Glutamatergic neuron (in vitro differentiated cells): ENCODE results near the gene AHNAK. TPM values are rescaled to one million over a fixed set of nuclear protein-coding genes. Genes with fewer than 3 reads are reported as not detected.

Experiments used
- DNase-seq: peaks from one replicate; pipeline ENCODE4 v3.0.0; 2022
- H3K27ac Mint-ChIP-seq: one replicate; pipeline ENCODE4 v1.8.0; 2020; ENCODE audit warnings: mild to moderate bottlenecking, mixed read lengths, inconsistent platforms; ENCODE audit not compliant: unreplicated experiment
- H3K27me3 Mint-ChIP-seq: one replicate; pipeline ENCODE4 v1.8.0; 2020; ENCODE audit warnings: mild to moderate bottlenecking, moderate library complexity, mixed read lengths, inconsistent platforms; ENCODE audit not compliant: unreplicated experiment
- H3K36me3 Mint-ChIP-seq: one replicate; pipeline ENCODE4 v1.8.0; 2020; ENCODE audit warnings: mild to moderate bottlenecking, mixed read lengths, inconsistent platforms; ENCODE audit not compliant: unreplicated experiment
- H3K4me1 Mint-ChIP-seq: one replicate; pipeline ENCODE4 v1.8.0; 2020; ENCODE audit warnings: mild to moderate bottlenecking, low read depth, mixed read lengths, inconsistent platforms; ENCODE audit not compliant: unreplicated experiment
- H3K4me3 Mint-ChIP-seq: one replicate; pipeline ENCODE4 v1.8.0; 2020; ENCODE audit warnings: mild to moderate bottlenecking, mixed read lengths, inconsistent platforms; ENCODE audit not compliant: unreplicated experiment
- H3K9me3 Mint-ChIP-seq: one replicate; pipeline ENCODE4 v1.8.0; 2020; ENCODE audit warnings: mild to moderate bottlenecking, moderate library complexity, mixed read lengths, inconsistent platforms; ENCODE audit not compliant: unreplicated experiment
- total RNA-seq: library from RNA; stranded (reverse); fragmentation: NEBNext Ultra II Directional; extraction: Animal tissue kit (Norgen Biotek cat#: 25700); gene quantifications from one replicate; pipeline ENCODE4 v1.2.1, GENCODE V29; 2021; ENCODE audit not compliant: unreplicated experiment
- TF ChIP-seq, protein P1 (sequence below): fragments of 200-600 bp; sonication (generic); IDR thresholded peaks from one replicate; pipeline ENCODE4 v1.5.0; 2021; ENCODE audit not compliant: partially characterized antibody, unreplicated experiment

Gene AHNAK
- total RNA-seq, 1 donor from 2014 or later: 4.5 TPM

DNA sequence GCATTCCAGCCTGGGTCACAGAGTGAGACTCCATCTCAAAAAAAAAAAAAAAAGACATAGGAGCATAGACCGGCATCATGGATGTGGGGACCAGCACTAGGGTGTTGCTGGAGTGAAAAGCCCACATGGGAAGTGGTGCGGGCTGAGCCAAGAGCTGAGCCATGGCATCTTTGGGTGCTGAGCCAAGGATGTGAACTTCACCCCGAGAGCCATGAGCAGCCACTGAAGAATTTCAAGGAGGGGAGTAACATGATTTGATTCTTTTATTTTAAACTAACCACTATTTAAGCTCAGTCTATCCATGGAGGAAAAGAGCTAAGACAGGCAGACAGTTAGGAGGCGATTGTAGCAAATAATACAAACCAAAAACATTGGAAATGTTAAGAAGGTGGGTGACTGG, 57.4 kb downstream of the AHNAK start:
- DNase-seq: no peak
- Mint-ChIP-seq H3K9me3 (peaks cover 6% of the 10 kb centered on the region), H3K27ac (no peak overlapping the region), H3K4me3 (no peak overlapping the region), H3K4me1 (no peaks in the 10 kb centered on the region), H3K36me3 (no peaks in the 10 kb centered on the region), H3K27me3 (peaks cover 6% of the 10 kb centered on the region)
- TF ChIP-seq, protein P1, sequence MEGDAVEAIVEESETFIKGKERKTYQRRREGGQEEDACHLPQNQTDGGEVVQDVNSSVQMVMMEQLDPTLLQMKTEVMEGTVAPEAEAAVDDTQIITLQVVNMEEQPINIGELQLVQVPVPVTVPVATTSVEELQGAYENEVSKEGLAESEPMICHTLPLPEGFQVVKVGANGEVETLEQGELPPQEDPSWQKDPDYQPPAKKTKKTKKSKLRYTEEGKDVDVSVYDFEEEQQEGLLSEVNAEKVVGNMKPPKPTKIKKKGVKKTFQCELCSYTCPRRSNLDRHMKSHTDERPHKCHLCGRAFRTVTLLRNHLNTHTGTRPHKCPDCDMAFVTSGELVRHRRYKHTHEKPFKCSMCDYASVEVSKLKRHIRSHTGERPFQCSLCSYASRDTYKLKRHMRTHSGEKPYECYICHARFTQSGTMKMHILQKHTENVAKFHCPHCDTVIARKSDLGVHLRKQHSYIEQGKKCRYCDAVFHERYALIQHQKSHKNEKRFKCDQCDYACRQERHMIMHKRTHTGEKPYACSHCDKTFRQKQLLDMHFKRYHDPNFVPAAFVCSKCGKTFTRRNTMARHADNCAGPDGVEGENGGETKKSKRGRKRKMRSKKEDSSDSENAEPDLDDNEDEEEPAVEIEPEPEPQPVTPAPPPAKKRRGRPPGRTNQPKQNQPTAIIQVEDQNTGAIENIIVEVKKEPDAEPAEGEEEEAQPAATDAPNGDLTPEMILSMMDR: no peak

DNA sequence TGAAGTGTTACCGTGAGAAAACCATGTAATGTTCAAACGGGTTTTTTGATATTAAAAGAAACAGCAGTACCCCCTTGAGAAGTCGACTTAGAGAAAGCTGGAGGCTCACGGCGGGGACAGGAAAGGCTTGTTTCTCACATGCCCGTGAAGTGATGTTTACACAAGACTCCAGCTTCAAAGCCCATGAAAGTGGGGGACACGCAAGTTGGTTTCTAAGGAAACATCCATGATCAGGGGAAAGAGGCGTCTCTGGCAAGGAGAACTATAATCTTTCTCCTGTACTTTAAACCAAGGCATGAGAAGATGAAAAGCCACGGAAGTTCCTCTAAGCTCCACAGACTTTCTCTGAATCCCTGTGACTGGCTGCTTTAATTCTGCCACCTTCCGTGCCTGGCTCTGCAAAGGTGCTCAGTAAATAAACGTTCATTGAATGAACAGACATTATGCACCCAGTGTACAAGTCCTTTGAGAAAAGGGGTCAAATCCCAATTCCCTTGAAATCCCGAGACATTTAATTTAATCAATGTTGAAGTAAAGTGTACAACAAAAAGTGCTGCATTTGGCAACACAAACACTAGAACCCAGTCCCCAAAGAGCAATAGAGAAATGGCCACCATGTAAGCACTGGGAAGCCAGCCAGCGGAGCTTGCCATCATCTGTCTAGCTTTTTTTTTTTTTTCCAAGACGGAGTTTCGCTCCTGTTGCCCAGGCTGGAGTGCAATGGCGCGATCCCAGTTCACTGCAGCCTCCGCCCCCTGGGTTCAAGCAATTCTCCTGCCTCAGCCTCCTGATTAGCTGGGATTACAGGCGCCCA, 58.7 kb downstream of the AHNAK start:
- Mint-ChIP-seq H3K9me3 (peaks cover 6% of the 10 kb centered on the region), H3K27ac (no peak overlapping the region), H3K4me1 (peaks cover 3% of the 10 kb centered on the region), H3K36me3 (no peaks in the 10 kb centered on the region), H3K4me3 (no peak overlapping the region), H3K27me3 (peaks cover 6% of the 10 kb centered on the region)
- TF ChIP-seq, protein P1: no peak
- DNase-seq: no peak

DNA sequence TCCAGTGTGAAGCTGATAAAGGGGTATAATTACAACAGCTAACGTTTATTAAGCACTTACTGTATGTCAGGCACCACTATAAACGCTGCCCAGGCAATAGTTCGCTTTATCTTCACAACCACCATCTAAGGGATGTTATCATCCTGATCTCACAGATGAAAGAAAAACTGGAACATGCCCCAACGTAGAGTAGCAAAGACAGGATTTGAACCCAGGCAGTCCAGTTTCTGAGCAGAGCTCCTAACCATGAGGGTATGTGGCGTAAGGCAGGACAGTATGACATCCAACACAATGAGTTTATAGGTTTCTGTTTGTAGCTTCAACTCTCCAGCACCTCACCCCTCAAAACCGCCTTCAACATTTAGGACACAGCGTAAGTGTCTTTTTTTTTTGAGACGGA, 59.5 kb downstream of the AHNAK start:
- Mint-ChIP-seq H3K4me3 (no peak overlapping the region), H3K27me3 (peaks cover 6% of the 10 kb centered on the region), H3K4me1 (peaks cover 10% of the 10 kb centered on the region), H3K36me3 (no peaks in the 10 kb centered on the region), H3K27ac (no peak overlapping the region), H3K9me3 (peaks cover 6% of the 10 kb centered on the region)
- TF ChIP-seq, protein P1: no peak
- no peak for DNase-seq

DNA sequence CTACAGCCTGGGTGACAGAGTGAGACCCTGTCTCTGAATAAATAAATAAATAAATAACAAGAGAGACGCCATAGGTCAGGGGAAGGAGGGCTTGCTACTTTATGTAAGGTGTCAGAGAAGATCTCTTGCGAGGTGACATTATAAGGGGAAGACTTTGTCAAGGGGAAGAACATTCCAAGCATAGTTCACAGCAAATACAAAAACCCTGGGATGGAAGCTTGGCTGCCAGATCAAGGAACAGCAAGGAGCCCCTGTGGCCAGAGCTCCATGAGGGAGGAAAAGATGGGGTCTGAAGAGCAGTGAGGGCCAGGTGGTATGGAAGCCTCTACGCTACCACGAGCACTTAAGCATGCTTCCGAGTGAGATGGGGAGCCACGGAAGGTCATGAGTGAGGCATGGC, 62.3 kb downstream of the AHNAK start:
- H3K36me3 Mint-ChIP-seq: no peaks in the 10 kb centered on the region
- no peak overlapping the region for H3K27ac Mint-ChIP-seq
- peaks cover 10% of the 10 kb centered on the region for H3K4me1 Mint-ChIP-seq
- H3K27me3 Mint-ChIP-seq: peaks cover 2% of the 10 kb centered on the region
- no peak for DNase-seq
- H3K9me3 Mint-ChIP-seq: peaks cover 4% of the 10 kb centered on the region
- TF ChIP-seq, protein P1: no peak
- peak overlapping the region; percentile 18 for H3K4me3 Mint-ChIP-seq

DNA sequence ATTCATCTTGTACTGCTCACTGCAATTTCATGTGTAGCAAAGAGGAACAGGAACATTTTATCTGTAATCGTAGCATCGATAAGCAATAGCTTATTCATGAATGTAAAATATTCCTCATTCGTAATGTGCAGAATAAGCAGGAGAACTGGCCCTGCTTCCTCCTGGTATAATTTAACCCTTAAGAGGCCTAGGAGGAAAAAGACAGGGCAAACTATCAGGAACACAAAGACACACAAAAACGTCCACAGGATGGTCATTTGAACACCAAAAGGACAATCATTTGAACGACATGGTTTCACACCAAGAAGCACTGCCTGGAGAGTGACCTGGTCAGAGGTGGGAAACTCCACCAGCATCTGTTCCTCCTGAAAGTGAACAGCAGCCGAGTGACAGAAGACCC, 63.9 kb downstream of the AHNAK start:
- Mint-ChIP-seq H3K36me3 (no peaks in the 10 kb centered on the region), H3K4me3 (peak overlapping the region; percentile 50), H3K4me1 (peaks cover 10% of the 10 kb centered on the region), H3K27me3 (no peaks in the 10 kb centered on the region), H3K9me3 (peaks cover 3% of the 10 kb centered on the region), H3K27ac (peak overlapping the region; percentile 8)
- no peak for DNase-seq
- TF ChIP-seq, protein P1: no peak
